COLO668 (cell line): ENCODE measurements around the gene CALR.
"Not testable (repeated sequence)": the region's sequence is repeated elsewhere in the genome, so short reads cannot be mapped to it uniquely, and the experiment has no call there.

Experiments
- DNase-seq: peaks from one replicate; lab custom pipeline; 2025; ENCODE audit not compliant: unreplicated experiment; lab: John Stamatoyannopoulos, UW

CALR gene

GRCh38 chr19:12937927-12938778 is at the start of gene CALR:
Gene CALR, plus strand, starts transcription at chr19:12938609. Its CDS starts 71 bp downstream, at chr19:12938680.
- peak; percentile 98 for DNase-seq

GRCh38 chr19:12890299-12890786 is 48.1 kb upstream of the CALR start:
- DNase-seq = not testable (repeated sequence)

- peak; percentile 97 for DNase-seq
Measured at GRCh38 chr19:12890787-12891552, 47.4 kb upstream of the CALR start, which contains the start of gene GCDH. Gene GCDH, plus strand, starts transcription at chr19:12891160. Its CDS starts 145 bp downstream, at chr19:12891305.

GRCh38 chr19:12891553-12892021 is 46.8 kb upstream of the CALR start:
- DNase-seq = no peak

- DNase-seq = no peak
Measured at GRCh38 chr19:12893582-12893981, 44.8 kb upstream of the CALR start.

GRCh38 chr19:12896460-12896859 is 41.9 kb upstream of the CALR start:
- no peak for DNase-seq

GRCh38 chr19:12899891-12900518 is 38.4 kb upstream of the CALR start:
- DNase-seq = no peak

GRCh38 chr19:12907166-12907565 is 31.2 kb upstream of the CALR start:
- DNase-seq = no peak

- peak; percentile 60 for DNase-seq
Measured at GRCh38 chr19:12912571-12912970, 25.8 kb upstream of the CALR start.

GRCh38 chr19:12913011-12913561 is 25.3 kb upstream of the CALR start:
- peak; percentile 90 for DNase-seq

- peak; percentile 33 for DNase-seq
Measured at GRCh38 chr19:12913851-12914690, 24.3 kb upstream of the CALR start.

- not testable (repeated sequence) for DNase-seq
Measured at GRCh38 chr19:12915860-12916259, 22.5 kb upstream of the CALR start.

GRCh38 chr19:12918253-12918652 is 20.2 kb upstream of the CALR start:
- DNase-seq = no peak

- DNase-seq = no peak
Measured at GRCh38 chr19:12921047-12921446, 17.4 kb upstream of the CALR start.

- no peak for DNase-seq
Measured at GRCh38 chr19:12922959-12923358, 15.4 kb upstream of the CALR start.

GRCh38 chr19:12924621-12925310 is 13.6 kb upstream of the CALR start:
- DNase-seq = no peak

GRCh38 chr19:12930002-12930645 is 8.3 kb upstream of the CALR start:
- DNase-seq = no peak

GRCh38 chr19:12932392-12933286 is 5.8 kb upstream of the CALR start:
- no peak for DNase-seq
